ENCODE measurements around the gene TSKU. TPM values are rescaled to one million over a fixed set of nuclear protein-coding genes. Genes with fewer than 3 reads are reported as not detected.
A peak's percentile ranks its signal among the peaks of the same experiment; 100 is the strongest.

TSKU gene
- total RNA-seq, 1 donor: 24.6 TPM

GRCh38 chr11:76752321-76753143 lies 30.6 kb upstream of the TSKU start:
- H3K4me3 ChIP-seq (ENCODE audit: low read depth, low read length): no peak overlapping the region
- peak; percentile 97 for DNase-seq (ENCODE audit: low read depth)
- no peak for TF ChIP-seq CTCF (IDR thresholded peaks at IDR 0.05; ENCODE audit: insufficient read depth, low read length)

GRCh38 chr11:76753449-76753848 lies 29.7 kb upstream of the TSKU start:
- no peak overlapping the region for H3K4me3 ChIP-seq (ENCODE audit: low read depth, low read length)
- no peak for DNase-seq (ENCODE audit: low read depth)
- TF ChIP-seq CTCF (IDR thresholded peaks at IDR 0.05; ENCODE audit: insufficient read depth, low read length): no peak

- TF ChIP-seq CTCF (IDR thresholded peaks at IDR 0.05; ENCODE audit: insufficient read depth, low read length): no peak
- no peak for DNase-seq (ENCODE audit: low read depth)
- H3K4me3 ChIP-seq (ENCODE audit: low read depth, low read length): no peak overlapping the region
Measured at GRCh38 chr11:76753950-76754349, 29.2 kb upstream of the TSKU start.

GRCh38 chr11:76756341-76756741 lies 26.8 kb upstream of the TSKU start:
- no peak for DNase-seq (ENCODE audit: low read depth)
- H3K4me3 ChIP-seq (ENCODE audit: low read depth, low read length): no peak overlapping the region
- no peak for TF ChIP-seq CTCF (IDR thresholded peaks at IDR 0.05; ENCODE audit: insufficient read depth, low read length)

GRCh38 chr11:76758311-76758710 lies 24.8 kb upstream of the TSKU start:
- DNase-seq (ENCODE audit: low read depth): no peak
- no peak for TF ChIP-seq CTCF (IDR thresholded peaks at IDR 0.05; ENCODE audit: insufficient read depth, low read length)
- H3K4me3 ChIP-seq (ENCODE audit: low read depth, low read length): no peak overlapping the region

GRCh38 chr11:76759092-76759491 lies 24.1 kb upstream of the TSKU start:
- TF ChIP-seq CTCF (IDR thresholded peaks at IDR 0.05; ENCODE audit: insufficient read depth, low read length): no peak
- DNase-seq (ENCODE audit: low read depth): no peak
- H3K4me3 ChIP-seq (ENCODE audit: low read depth, low read length): no peak overlapping the region

GRCh38 chr11:76759517-76759916 lies 23.6 kb upstream of the TSKU start:
- H3K4me3 ChIP-seq (ENCODE audit: low read depth, low read length): no peak overlapping the region
- no peak for DNase-seq (ENCODE audit: low read depth)
- no peak for TF ChIP-seq CTCF (IDR thresholded peaks at IDR 0.05; ENCODE audit: insufficient read depth, low read length)
